HepG2 (cell line): ENCODE measurements around the gene FGFR3. TPM values are rescaled to one million over a fixed set of nuclear protein-coding genes. Genes with fewer than 3 reads are reported as not detected.

Experiments
- ATAC-seq: fragments of 200-7000 bp; cut with Tn5 transposase; 3 replicates; pipeline ENCODE4 v1.9.1; 2020; ENCODE audit warnings: mild to moderate bottlenecking, moderate library complexity
- BruUV-seq: library from RNA; stranded (reverse); fragments of 400-500 nt; replicated peaks from 2 replicates; lab custom pipeline; 2021; lab: Mats Ljungman, UMichigan
- CTCF ChIA-PET: fragments of 300-600 bp; formaldehyde crosslinking; extraction: SDS; loops from one replicate; lab custom pipeline; 2021; ENCODE audit warnings: low total read pairs, inconsistent platforms, low intra/inter-chr PET ratio; lab: Yijun Ruan, JAX
- POLR2A ChIA-PET: fragments of 350-600 bp; sonication (Branson Sonifier 250); formaldehyde crosslinking; loops from one replicate; lab custom pipeline; 2020; ENCODE audit warnings: antibody characterized with exemption, inconsistent platforms; lab: Yijun Ruan, JAX
- DNase-seq: peaks from one replicate; pipeline ENCODE4 v3.0.0-alpha.2; 2015; ENCODE audit warnings: low spot score
- FAIRE-seq: peaks from 3 replicates; lab custom pipeline; 2011; peaks lifted over from hg19 to GRCh38; lab: Jason Lieb, UNC
- H2AFZ ChIP-seq: one replicate; pipeline ENCODE4 v1.6.1; 2011; ENCODE audit warnings: low read length, inconsistent platforms
- H3K27ac ChIP-seq: fragments of 300-600 bp; 3 replicates; pipeline ENCODE4 v1.8.0; 2011; ENCODE audit warnings: mixed run types, mild to moderate bottlenecking, mixed read lengths, low read length, inconsistent platforms; ENCODE audit not compliant: insufficient read depth; ENCODE audit errors: extremely low read length
- H3K27me3 ChIP-seq, 2 experiments: fragments of 200-600 bp in 1 of 2; 2 replicates in 1 of 2; 3 replicates in 1 of 2; pipeline versions ENCODE4 v1.6.0 to v1.8.0; 2011; ENCODE audit warnings: low read length in 2 of 2, mild to moderate bottlenecking in 2 of 2, moderate library complexity in 2 of 2, inconsistent platforms in 1 of 2; ENCODE audit not compliant: insufficient read depth in 2 of 2, control insufficient read depth in 1 of 2
- H3K36me3 ChIP-seq, 2 experiments: fragments of 200-600 bp in 1 of 2; replicated peaks in 1 of 2; 2 replicates in 1 of 2; 3 replicates in 1 of 2; pipeline versions ENCODE4 v1.5.1 to v1.8.0; 2011; ENCODE audit warnings: low read length in 2 of 2, inconsistent platforms in 1 of 2; ENCODE audit not compliant: insufficient read depth in 2 of 2, control insufficient read depth in 1 of 2
- H3K4me1 ChIP-seq: 2 replicates; pipeline ENCODE4 v1.5.1; 2012; ENCODE audit warnings: low read length, inconsistent platforms; ENCODE audit not compliant: insufficient read depth
- H3K4me2 ChIP-seq: 2 replicates; pipeline ENCODE4 v1.6.0; 2011; ENCODE audit warnings: low read depth, low read length, inconsistent platforms
- H3K4me3 ChIP-seq, 3 experiments: fragments of 200-600 bp in 1 of 3; sonication (generic), shearing (Covaris generic) in 1 of 3; replicated peaks in 1 of 3; 2 replicates each; pipeline ENCODE4 v1.5.1; 2011 to 2016; ENCODE audit warnings: low read length in 3 of 3, inconsistent platforms in 2 of 3, low read depth in 2 of 3, mild to moderate bottlenecking in 2 of 3, control low read depth in 1 of 3, mixed read lengths in 1 of 3; ENCODE audit not compliant: insufficient read depth in 1 of 3
- H3K79me2 ChIP-seq: one replicate; pipeline ENCODE4 v1.6.1; 2011; ENCODE audit warnings: low read length, inconsistent platforms; ENCODE audit not compliant: insufficient read depth
- H3K9ac ChIP-seq: 2 replicates; pipeline ENCODE4 v1.6.0; 2011; ENCODE audit warnings: mild to moderate bottlenecking, low read depth, low read length, inconsistent platforms; ENCODE audit not compliant: insufficient read depth
- H3K9me3 ChIP-seq: 2 replicates; pipeline ENCODE4 v1.5.1; 2012; ENCODE audit warnings: mild to moderate bottlenecking, low read length
- H4K20me1 ChIP-seq: 2 replicates; pipeline ENCODE4 v1.6.0; 2011; ENCODE audit warnings: inconsistent platforms, mild to moderate bottlenecking, low read length, moderate library complexity; ENCODE audit not compliant: insufficient read depth
- AGO1 ChIP-seq: fragments of 200-400 bp; formaldehyde crosslinking; IDR thresholded peaks from 2 replicates; pipeline ENCODE4 v1.6.1; 2017; ENCODE audit warnings: mild to moderate bottlenecking, low read depth, low read length, moderate library complexity; ENCODE audit not compliant: poor library complexity, severe bottlenecking
- ATF2 ChIP-seq: sonication (generic); formaldehyde crosslinking; IDR thresholded peaks from 2 replicates; pipeline ENCODE4 v1.4.0; 2020; ENCODE audit warnings: missing genetic modification reagents
- CEBPB ChIP-seq: IDR thresholded peaks from 2 replicates; pipeline ENCODE4 v1.6.1; 2011; ENCODE audit warnings: low read depth, low read length, improper control_type of control experiment, borderline replicate concordance
- CEBPG ChIP-seq: IDR thresholded peaks from 2 replicates; pipeline ENCODE4 v1.6.1; 2016
- CHD2 ChIP-seq: IDR thresholded peaks from 2 replicates; pipeline ENCODE4 v1.6.1; 2011; ENCODE audit warnings: low read depth, low read length, improper control_type of control experiment
- DPF2 ChIP-seq: sonication (generic); formaldehyde crosslinking; IDR thresholded peaks from 2 replicates; pipeline ENCODE4 v1.4.0; 2020; ENCODE audit warnings: mild to moderate bottlenecking, low read depth, missing genetic modification reagents, borderline replicate concordance
- MED1 ChIP-seq: sonication (generic); formaldehyde crosslinking; IDR thresholded peaks from 2 replicates; pipeline ENCODE4 v1.4.0; 2020; ENCODE audit warnings: missing genetic modification reagents
- RBM22 ChIP-seq: fragments of 200-400 bp; formaldehyde crosslinking; optimal IDR thresholded peaks from 2 replicates; pipeline ENCODE3; 2017; ENCODE audit warnings: mild to moderate bottlenecking, low read length, moderate library complexity
- SOX6 ChIP-seq, 2 experiments: fragments of 450-650 bp in 1 of 2; sonication (generic) in 1 of 2; formaldehyde crosslinking in 1 of 2; IDR thresholded peaks; 2 replicates each; pipeline versions ENCODE4 v1.4.0 to v1.6.1; 2017 to 2020; ENCODE audit warnings: antibody characterized with exemption in 1 of 2, mild to moderate bottlenecking in 1 of 2, missing genetic modification reagents in 1 of 2
- SP140L ChIP-seq: sonication (generic); formaldehyde crosslinking; IDR thresholded peaks from 2 replicates; pipeline ENCODE4 v1.4.0; 2020; ENCODE audit warnings: missing genetic modification reagents, borderline replicate concordance
- ZNF136 ChIP-seq: sonication (generic); formaldehyde crosslinking; IDR thresholded peaks from 2 replicates; pipeline ENCODE4 v1.8.1; 2022; ENCODE audit warnings: low read depth, mild to moderate bottlenecking, moderate library complexity, missing genetic modification reagents
- ZNF446 ChIP-seq: sonication (generic); formaldehyde crosslinking; IDR thresholded peaks from 2 replicates; pipeline ENCODE4 v1.5.0; 2020; ENCODE audit warnings: mild to moderate bottlenecking, missing genetic modification reagents
- WGBS: methylation state at CpG from one replicate; pipeline ENCODE4 v1.1.6; 2017; ENCODE audit warnings: low lambda C conversion rate; 5-methylcytosine and 5-hydroxymethylcytosine counted together
- in situ Hi-C: cut with HindIII; loops from 2 replicates; pipeline ENCODE4 v1.10.0; 2017; ENCODE audit warnings: low pct_unique_long_range_greater_than_20kb; ENCODE audit not compliant: extremely low pct_ligation_motif_present
- intact Hi-C: fragments of 100-400 bp; cut with micrococcal nuclease; formaldehyde crosslinking; loops from one replicate; pipeline ENCODE4 v1.10.0; 2022; ENCODE audit not compliant: unreplicated experiment
- polyA plus RNA-seq, 8 experiments: library from polyadenylated mRNA; depleted of rRNA in 3 of 8; stranded (reverse) in 7 of 8; unstranded in 1 of 8; fragments of >200 nt; fragmentation: Illumina TruSeq in 4 of 8; extraction: Trizol in 4 of 8; gene quantifications; 2 replicates each; pipeline versions ENCODE4 v1.2.1 to v1.2.3, GENCODE V29; 2011 to 2016; ENCODE audit warnings: low read depth in 4 of 8, missing spikeins in 1 of 8, mixed read lengths in 1 of 8; ENCODE audit not compliant: insufficient read depth in 1 of 8
- total RNA-seq, 5 experiments: library from RNA; depleted of rRNA; stranded (reverse); fragments of >200 nt; fragmentation: Illumina TruSeq; extraction: Trizol; gene quantifications; 2 replicates each; pipeline ENCODE4 v1.2.3, GENCODE V29; 2016; ENCODE audit warnings: low read depth in 1 of 5
- TF ChIP-seq, protein P1 (sequence below): sonication (generic); formaldehyde crosslinking; IDR thresholded peaks from 2 replicates; pipeline ENCODE4 v1.4.0; 2020; ENCODE audit warnings: mild to moderate bottlenecking, low read depth, missing genetic modification reagents
- TF ChIP-seq, protein P2 (sequence below): sonication (generic); formaldehyde crosslinking; conservative IDR thresholded peaks from 2 replicates; pipeline ENCODE4 v1.4.0; 2020; ENCODE audit warnings: missing genetic modification reagents
- TF ChIP-seq, protein P3 (sequence below): IDR thresholded peaks from 2 replicates; pipeline ENCODE4 v1.6.1; 2016; ENCODE audit warnings: missing compliant biosample characterization, missing genetic modification reagents, borderline replicate concordance
- TF ChIP-seq, protein P4 (sequence below): sonication (generic); formaldehyde crosslinking; conservative IDR thresholded peaks from 2 replicates; pipeline ENCODE4 v1.4.0; 2020; ENCODE audit warnings: missing genetic modification reagents

The FGFR3 gene
- total and polyA plus RNA-seq, 2 of the 13 experiments (the other 11 are each of a cell fraction or from before 2014, with no cell fraction given) = 103 to 109 TPM

DNA sequence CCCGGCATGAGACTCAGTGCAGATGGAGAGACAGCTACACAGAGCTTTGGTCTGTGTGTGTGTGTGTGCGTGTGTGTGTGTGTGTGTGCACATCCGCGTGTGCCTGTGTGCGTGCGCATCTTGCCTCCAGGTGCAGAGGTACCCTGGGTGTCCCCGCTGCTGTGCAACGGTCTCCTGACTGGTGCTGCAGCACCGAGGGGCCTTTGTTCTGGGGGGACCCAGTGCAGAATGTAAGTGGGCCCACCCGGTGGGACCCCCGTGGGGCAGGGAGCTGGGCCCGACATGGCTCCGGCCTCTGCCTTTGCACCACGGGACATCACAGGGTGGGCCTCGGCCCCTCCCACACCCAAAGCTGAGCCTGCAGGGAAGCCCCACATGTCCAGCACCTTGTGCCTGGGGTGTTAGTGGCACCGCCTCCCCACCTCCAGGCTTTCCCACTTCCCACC is 14.3 kb downstream of the FGFR3 start (continued):
- no peak for TF ChIP-seq CHD2
- TF ChIP-seq ZNF136 = no peak
- TF ChIP-seq, all 625 proteins: peak for 8

DNA sequence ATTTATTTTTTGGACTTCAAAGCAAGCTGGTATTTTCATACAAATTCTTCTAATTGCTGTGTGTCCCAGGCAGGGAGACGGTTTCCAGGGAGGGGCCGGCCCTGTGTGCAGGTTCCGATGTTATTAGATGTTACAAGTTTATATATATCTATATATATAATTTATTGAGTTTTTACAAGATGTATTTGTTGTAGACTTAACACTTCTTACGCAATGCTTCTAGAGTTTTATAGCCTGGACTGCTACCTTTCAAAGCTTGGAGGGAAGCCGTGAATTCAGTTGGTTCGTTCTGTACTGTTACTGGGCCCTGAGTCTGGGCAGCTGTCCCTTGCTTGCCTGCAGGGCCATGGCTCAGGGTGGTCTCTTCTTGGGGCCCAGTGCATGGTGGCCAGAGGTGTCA is 15.3 kb downstream of the FGFR3 start:
- Histone ChIP-seq H3K4me3 (no peak overlapping the region), H3K27ac (no peak overlapping the region), H3K4me1 (peaks cover 20% of the 10 kb centered on the region), H3K36me3 (peaks cover 18 to 40% of the 10 kb centered on the region in 2 experiments; a peak in 4 of 5 replicates), H3K79me2 (no peaks in the 10 kb centered on the region), H3K27me3 (no peaks in the 10 kb centered on the region), H3K9me3 (no peaks in the 10 kb centered on the region), H3K9ac (no peak overlapping the region), H4K20me1 (peaks cover 13% of the 10 kb centered on the region; the same call in 1 of the 2 replicates), H2AFZ (no peak overlapping the region), H3K4me2 (no peak overlapping the region)
- BruUV-seq = TSS peak; percentile 51
- POLR2A ChIA-PET = interaction anchor here (0.8 to 8.0 kb wide), 12 partner anchors 13 to 62 kb away, joined by 3 to 119 read pairs (median 7); partner anchors contain the start of gene FGFR3
- no peak for DNase-seq
- FAIRE-seq = no peak
- ATAC-seq = no peak
- TF ChIP-seq CEBPG (CRISPR knock-in tag) = 0 out of 2 replicates have a peak, but pooled peaks have one; percentile 16
- TF ChIP-seq, protein P1, sequence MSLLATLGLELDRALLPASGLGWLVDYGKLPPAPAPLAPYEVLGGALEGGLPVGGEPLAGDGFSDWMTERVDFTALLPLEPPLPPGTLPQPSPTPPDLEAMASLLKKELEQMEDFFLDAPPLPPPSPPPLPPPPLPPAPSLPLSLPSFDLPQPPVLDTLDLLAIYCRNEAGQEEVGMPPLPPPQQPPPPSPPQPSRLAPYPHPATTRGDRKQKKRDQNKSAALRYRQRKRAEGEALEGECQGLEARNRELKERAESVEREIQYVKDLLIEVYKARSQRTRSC (CRISPR knock-in tag) = no peak
- no peak for TF ChIP-seq MED1 (CRISPR knock-in tag)
- no peak for TF ChIP-seq SP140L
- TF ChIP-seq SOX6 (IDR thresholded peaks at IDR 0.05) = no peak
- TF ChIP-seq SOX6 (CRISPR knock-in tag; IDR thresholded peaks at IDR 0.05) = no peak
- TF ChIP-seq CEBPB = peak; percentile 81
- TF ChIP-seq RBM22 = no peak
- TF ChIP-seq ATF2 = no peak
- TF ChIP-seq ZNF446 (CRISPR knock-in tag) = no peak
- TF ChIP-seq, protein P2, sequence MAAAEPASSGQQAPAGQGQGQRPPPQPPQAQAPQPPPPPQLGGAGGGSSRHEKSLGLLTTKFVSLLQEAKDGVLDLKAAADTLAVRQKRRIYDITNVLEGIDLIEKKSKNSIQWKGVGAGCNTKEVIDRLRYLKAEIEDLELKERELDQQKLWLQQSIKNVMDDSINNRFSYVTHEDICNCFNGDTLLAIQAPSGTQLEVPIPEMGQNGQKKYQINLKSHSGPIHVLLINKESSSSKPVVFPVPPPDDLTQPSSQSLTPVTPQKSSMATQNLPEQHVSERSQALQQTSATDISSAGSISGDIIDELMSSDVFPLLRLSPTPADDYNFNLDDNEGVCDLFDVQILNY = no peak
- TF ChIP-seq, protein P3, sequence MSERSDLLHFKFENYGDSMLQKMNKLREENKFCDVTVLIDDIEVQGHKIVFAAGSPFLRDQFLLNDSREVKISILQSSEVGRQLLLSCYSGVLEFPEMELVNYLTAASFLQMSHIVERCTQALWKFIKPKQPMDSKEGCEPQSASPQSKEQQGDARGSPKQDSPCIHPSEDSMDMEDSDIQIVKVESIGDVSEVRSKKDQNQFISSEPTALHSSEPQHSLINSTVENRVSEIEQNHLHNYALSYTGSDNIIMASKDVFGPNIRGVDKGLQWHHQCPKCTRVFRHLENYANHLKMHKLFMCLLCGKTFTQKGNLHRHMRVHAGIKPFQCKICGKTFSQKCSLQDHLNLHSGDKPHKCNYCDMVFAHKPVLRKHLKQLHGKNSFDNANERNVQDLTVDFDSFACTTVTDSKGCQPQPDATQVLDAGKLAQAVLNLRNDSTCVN (CRISPR knock-in tag) = no peak
- TF ChIP-seq DPF2 (CRISPR knock-in tag) = no peak
- TF ChIP-seq, protein P4, sequence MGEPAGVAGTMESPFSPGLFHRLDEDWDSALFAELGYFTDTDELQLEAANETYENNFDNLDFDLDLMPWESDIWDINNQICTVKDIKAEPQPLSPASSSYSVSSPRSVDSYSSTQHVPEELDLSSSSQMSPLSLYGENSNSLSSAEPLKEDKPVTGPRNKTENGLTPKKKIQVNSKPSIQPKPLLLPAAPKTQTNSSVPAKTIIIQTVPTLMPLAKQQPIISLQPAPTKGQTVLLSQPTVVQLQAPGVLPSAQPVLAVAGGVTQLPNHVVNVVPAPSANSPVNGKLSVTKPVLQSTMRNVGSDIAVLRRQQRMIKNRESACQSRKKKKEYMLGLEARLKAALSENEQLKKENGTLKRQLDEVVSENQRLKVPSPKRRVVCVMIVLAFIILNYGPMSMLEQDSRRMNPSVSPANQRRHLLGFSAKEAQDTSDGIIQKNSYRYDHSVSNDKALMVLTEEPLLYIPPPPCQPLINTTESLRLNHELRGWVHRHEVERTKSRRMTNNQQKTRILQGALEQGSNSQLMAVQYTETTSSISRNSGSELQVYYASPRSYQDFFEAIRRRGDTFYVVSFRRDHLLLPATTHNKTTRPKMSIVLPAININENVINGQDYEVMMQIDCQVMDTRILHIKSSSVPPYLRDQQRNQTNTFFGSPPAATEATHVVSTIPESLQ (CRISPR knock-in tag) = no peak
- no peak for TF ChIP-seq AGO1
- intact Hi-C loops = no loop called here
- CTCF ChIA-PET = interaction anchor here (2.9 to 4.3 kb wide), 2 partner anchors 14 to 61 kb away, joined by 11 to 179 read pairs; no protein-coding TSS in a partner anchor
- WGBS = 90% methylated on average over 6 of the region's 6 CpGs
- in situ Hi-C loops = loop anchor here (10.0 kb wide), 1 partner anchor 54 kb away; no protein-coding TSS in a partner anchor
